Islet precursor cell (in vitro differentiated cells): ENCODE data around the gene MCOLN2.

Source experiments
- DNase-seq: peaks from one replicate; pipeline ENCODE4 v3.0.0-alpha.2; 2018

The MCOLN2 gene

DNA sequence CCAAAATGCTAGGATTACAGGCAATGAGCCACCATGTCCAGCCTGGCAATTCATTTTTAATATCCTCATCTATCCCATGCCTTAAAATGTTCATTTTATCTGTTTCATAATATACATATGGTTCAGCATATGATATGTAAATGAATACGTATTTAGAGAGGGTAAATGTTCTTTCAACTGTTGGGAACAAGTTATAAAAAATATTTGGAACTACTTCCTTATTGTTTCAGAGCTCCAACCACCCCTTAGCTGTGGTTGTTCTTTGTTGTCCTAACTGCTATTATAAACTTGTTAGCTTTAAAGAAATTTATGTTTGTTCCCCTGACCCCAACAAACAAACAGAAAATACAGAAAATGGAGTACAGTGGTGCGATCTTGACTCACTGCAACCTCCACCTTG lies 14.5 kb downstream of the MCOLN2 start:
- no peak for DNase-seq

DNA sequence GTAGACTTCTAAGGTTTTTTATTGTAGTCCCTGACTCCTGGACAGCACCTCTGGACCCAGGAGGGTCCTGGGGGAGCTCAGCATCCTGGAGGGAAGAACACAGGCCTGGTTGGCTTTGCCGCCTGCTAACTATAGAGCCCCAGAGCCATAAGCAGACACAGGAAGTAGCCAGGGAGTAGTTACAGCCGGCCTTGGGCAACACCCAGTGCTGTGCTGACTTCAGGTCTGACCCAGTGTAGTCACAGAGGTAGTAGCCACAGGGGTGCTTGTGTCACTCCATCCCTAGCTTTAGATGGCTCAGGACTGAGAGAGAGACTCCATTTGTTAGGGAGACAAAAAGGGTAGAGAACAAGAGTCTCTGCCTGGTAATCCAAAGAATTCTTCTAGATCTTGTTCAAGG lies 21.9 kb downstream of the MCOLN2 start:
- DNase-seq, result no peak

DNA sequence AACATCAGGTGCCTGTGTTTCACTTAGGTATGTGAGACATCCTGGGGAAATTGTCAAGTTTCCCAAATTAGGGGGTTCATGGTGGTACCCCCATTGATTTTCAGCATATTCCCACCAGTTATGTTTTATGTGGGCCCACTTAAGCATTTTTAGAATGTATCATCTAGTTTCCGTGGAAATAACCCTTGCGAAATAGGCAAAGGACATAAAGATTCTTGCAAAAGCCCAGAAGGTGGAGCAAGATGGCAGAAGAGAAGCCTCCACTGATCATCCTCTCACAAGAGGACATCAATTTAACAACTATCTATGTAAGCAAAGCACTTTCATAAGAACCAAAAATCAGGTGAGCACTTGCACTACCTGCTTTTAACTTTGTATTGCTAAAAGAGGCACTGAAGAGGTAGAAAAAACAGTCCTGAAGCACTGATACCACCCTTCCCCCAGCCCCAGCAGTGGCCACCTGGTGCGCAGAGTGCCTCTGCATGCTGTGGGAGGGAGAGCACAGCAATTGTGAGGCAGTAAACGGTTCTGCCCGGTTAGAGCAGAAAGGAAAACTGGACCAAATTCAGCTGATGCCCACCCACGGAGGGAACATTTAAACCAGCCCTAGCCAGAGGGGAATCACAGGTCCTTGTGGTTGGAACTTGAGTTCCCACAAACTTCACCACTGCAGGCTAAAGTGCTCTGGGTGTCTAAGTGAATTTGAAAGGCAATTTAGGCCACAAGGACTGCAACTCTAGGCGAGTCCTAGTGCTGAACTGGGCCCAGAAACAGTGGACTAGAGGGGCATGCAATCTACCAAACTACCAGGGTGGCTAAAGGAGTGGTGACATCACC lies 23.2 kb downstream of the MCOLN2 start:
- DNase-seq, result no peak

DNA sequence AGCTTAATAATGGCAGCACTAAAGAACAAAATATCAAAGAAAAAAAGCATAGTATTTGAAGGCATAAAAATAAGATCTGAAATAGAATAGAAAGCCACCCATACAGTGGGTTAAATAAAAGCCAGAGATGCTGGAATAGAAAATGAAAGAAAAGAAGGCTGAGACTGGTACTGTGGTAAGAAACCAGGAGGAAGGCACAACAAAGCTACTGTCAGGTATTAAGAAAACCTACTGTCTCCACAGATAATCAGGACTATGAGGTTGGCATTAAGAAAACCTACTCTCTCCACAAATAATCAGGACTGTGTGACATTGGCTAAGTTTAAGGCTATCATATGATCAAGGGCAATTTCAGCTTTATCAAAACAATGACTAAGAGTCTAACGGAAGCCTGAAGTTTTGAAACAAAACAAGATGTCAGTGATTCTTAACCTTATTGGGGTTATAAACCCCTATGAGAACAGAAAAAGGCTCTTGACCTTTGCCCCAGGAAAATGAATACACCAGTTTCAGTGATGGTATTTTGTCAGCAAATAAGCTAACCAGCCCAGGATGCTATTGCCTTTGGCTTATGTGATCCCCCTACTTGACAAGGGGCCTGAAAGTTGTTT lies 24.4 kb downstream of the MCOLN2 start:
- DNase-seq, result no peak

DNA sequence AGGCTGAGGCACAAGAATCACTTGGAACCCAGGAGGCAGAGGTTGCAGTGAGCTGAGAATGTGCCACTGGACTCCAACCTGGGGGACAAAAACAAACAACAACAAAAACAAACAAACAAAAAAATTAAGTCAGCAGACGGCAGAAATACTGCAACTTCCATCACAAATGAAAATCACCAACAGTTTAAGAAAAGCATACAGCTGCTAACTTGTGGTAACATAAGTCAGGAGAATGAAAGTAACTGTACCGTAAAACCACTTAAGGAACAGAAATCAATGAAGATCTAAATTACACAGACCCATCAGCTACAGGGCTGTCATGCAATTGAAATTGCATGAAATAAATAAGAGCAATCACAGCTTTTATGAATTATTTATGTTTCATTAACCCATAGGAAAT lies 25.0 kb downstream of the MCOLN2 start:
- DNase-seq, result no peak

DNA sequence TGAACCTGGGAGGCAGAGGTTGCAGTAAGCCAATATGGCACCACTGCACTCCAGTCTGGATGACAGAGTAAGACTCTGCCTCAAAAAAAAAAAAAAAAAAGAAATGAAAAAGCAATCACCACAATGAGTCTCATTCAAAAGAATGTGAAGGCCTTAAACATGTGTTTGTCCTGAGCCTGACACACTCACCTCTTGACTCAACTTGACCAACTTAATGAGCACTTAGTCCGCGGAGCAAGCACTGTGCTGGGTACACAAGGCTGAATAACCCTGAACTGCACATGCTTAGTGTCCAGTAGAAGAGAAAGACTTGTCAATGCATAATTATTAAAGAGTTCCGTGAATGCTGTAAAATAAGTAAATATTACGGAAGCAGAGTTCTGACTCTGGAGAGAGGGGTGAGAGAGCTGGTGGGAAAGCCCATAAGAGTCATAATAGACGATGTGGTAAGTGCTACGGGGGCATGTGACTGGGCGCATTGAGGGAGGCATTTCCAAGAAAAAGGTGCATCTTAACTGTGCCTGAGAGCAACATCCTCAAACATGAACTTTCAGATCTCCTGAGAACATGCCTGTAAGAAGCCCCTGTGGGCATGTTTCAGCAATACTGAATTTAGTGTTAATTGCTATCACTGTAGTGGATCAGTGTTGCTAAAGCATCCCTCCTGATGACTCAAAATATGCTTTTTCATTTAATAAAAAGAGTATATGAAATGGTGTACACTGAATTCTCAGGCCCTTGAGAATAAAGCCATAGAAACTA lies 27.2 kb downstream of the MCOLN2 start:
- no peak for DNase-seq

DNA sequence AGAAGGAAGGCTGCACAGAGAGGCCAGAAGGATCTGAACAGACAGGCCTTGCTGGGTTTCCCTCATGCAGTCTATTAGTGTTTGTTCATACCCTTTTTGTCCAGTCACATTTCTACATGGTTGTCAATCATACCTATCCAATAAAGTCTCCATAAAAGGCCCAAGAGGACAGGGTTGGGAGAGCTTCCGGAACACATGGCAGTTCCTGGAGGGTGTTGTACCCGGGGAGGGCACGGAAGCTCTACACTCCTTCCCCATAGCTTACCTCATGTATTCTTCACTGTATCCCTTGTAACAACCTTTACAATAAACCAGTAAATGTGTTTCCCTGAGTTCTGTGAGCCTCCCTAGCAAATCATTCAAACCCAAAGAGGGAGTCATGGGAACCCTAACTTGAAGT lies 28.0 kb downstream of the MCOLN2 start:
- DNase-seq, result no peak

DNA sequence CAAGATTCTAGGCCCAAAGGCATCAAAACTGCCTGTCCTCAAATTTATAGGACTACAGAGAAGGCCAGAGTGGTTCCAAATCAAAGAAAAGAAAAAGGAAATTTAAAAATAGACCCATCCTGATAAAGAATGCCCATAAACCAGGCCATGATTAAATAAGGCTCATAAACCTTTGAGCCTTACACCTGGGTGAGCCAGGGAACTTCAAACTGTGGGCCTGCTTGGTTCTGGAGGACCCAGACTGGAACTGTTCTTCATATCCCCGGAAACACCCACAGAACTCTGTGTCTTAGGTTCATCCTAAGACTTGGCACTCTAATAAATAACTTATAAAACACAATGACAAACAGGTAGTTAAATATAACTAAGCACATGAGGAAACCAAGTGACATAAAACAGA lies 28.8 kb downstream of the MCOLN2 start:
- no peak for DNase-seq

DNA sequence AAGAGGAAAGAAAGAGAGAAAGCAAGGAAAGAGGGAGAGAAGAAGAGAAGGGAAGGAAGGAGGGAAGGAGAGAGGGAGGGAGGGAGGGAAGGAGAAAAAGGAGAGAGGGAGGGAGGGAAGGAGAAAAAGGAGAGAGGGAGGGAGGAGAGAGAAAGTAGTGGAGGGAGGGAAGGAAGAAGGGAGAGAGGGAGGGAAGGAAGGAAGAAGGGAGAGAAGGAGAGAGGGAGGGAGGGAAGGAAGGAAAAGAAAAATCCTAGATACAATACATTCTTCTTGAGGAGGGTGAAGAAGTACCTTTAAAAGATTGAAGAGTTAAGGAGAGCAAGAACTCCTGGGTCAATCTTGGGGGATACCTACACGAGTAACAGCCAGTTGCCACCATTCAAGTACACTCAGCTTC lies 29.2 kb downstream of the MCOLN2 start:
- no peak for DNase-seq

DNA sequence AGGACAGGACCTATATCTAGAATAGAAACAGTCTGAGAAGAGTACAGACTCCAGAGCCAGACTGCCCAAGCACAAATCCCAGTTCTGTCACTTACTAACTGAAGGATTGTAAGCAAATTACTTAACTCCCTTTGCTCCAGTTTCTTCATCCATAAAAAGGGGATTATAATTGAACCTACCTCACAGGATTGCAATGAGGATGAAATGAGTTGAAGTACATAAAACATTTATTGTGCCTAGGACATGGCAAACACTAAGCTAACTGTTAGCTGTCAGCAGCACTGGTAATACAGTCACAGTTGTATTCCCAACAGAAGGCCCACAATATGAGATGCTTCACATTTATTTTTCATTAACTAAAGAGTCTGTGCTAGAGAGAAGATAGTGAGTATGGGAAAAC lies 33.9 kb downstream of the MCOLN2 start:
- DNase-seq, result no peak

DNA sequence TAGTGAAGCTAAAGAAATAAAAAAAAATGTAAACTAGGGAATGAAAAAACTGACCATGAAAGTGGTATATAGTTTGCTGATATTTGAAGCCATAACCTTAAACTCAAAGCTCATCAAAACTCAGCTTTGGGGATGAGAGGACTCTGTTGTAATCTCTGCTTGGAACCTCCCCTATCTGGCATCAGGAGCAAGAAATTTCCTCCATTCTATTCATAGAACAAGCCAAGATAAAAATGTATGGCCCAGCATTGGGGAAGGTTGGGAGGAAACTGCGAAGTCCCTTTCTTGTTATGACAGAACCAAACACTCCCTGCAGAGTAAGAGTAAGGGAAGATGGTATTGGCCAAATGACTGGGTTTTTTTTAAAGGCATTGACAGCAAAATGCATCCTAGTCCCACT lies 35.6 kb downstream of the MCOLN2 start:
- DNase-seq, result no peak

DNA sequence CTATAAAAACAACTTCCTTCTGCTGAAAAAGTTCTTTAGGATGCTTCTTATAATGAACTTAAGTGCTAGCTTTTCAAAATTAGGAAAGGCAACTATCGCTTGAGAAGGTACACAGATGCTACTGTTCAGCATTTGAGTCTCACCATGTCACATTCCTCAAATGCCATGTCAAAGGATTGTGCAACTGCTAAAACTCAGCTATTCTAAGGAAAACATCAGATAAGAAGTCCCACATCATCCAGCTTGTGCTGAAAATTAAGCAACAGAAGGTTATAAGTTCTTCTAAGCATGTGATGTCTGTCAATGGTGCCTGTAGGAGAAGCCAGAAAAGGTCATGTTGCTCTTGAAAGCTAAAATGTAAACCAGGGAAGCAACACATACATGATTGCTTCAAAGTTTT lies 36.5 kb downstream of the MCOLN2 start:
- DNase-seq, result no peak

DNA sequence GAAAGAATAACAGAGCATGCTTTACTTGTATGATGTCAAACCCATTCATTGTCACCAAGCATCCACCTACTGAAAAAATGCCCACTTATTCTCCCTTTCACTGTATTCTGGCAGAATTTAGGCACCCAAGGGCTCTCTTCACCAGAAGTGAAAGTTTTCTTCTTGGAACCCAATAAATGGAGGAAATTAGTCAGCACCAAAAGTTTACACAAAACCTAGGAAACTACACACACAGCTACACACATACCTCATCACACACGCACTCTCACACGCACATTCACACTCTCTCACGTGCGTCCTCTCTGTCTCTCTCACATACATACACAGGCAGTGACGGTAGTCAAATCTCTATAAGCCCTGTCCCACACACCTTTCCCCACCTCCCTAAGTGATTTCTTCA lies 37.6 kb downstream of the MCOLN2 start:
- DNase-seq, result no peak

DNA sequence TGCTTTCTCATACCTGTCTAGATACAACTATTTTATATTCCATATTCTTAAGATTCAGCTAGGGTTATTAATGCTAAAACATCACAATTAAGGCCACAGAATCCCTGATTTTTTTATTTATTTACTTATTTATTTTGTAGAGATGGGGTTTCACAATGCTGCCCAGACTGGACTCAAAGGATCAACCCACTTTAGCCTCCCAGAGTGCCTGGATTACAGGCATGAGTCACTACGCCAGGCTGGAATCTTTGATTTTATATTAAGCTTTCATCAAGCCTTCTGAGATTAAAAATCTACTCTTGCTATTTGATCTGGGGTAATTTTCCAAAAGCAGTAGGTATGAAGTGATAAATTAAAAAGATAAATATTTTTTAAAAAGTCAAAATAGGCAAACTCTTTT lies 38.9 kb downstream of the MCOLN2 start:
- no peak for DNase-seq

DNA sequence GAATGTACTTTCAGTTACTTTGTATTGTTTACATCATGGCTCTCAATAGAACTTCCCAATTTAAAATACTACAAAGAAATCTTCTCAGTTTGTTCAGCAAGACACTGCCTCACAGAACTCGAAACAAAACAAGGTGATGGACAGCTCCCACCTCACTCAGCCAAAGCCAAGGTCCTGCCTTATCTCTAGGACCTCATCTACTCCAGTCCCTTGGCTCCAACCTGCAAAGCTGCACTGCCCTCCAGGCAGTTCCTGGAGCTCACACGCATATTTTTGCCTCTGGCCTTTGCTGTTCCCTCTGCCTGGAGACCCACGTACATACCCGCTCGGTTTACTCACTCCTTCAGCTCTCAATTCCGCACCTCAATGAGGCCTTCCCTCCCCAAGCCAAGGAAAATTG lies 40.3 kb downstream of the MCOLN2 start:
- DNase-seq, result peak; percentile 62

DNA sequence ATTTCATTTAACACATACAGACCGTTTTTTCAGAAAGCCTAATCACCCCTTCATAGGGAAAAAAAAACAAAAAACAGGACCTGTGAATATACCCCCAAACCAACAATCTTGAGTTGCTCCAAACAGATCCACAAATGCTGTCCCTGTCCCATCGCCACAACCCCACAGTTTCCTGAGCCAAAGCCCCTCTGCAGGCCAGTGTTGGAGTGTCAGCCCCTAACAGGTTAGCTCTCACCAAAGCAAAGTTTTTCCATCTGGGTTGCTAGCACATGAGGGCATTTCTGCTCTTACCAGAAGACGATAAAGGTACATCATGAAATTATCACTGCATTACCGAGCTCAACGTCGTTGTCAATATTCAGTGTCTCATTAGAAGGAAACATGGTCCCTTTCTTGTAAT lies 40.8 kb downstream of the MCOLN2 start:
- no peak for DNase-seq

DNA sequence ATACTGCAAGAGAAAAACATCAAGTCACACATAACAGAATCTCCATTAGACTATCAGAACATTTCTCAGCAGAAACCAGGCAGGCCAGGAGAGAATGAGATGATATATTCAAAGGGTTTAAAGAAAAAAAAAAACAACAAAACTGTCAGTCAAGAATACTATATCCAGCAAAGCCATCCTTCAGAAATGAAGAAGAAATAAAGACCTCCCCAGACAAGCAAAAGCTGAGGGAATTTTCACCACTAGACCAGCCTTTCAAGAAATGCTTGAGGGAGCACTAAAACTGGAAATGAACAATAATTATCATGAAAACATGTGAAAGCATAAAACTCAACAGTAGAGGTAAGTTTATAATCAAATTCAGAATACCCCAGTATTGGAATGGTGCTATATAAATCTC lies 47.2 kb downstream of the MCOLN2 start:
- no peak for DNase-seq

DNA sequence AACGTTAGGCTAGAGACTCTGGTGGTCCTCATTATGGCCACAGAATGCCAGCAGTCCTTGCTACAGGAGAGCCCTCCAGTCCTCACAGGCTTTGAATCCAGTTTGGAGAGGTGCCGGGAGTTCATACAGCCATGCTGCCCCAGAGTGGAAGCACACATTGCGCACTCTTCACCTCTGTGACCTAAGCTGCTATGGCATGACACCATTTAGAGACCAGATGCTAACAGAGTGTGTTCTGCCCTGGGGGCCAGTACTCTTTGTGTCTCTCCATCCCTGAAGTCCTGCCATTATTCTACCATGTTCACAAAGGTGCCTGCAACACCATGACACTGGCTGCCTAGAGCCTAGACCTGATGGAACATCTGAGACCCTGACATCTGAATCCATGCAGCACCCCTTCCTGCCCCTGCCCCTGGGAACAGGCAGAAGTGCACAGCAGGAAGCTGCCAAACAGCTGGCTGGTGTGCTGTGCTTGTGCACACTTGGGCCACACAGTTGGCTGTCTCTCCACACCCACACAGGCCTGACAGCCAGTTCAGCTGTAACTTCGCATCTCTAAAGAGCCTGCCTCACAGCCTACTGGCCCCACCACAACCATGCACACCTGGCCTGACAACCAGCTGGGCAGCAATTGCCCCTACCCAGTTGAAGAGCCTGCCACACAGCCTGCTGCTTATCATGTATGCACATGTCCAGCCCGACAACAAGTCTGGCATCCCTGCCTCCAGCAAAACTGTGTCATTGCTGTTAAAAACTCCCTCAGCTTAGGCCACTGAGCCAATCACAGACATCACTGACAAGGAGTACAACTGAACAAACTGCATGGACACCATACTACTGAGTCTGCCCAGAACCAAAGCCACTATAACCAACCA lies 49.1 kb downstream of the MCOLN2 start:
- DNase-seq, result no peak

DNA sequence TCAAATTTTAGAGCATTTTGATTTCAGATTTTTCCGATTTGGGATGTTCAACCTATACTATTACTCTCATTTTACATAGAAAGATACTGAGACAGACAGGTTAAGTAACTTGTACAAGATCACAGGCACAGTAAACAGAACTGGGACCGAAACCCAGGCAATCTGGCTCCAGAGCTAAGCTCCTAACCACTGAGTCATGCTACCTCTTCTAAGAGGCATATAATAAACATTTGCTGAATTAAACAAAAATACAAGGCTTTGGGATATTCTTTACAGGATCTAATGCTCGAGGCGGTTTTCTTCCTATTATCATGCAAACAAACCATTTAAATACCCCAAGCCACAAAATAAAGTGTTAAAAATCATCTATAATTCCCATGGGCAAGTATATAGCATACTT lies 50.3 kb downstream of the MCOLN2 start:
- DNase-seq, result no peak

DNA sequence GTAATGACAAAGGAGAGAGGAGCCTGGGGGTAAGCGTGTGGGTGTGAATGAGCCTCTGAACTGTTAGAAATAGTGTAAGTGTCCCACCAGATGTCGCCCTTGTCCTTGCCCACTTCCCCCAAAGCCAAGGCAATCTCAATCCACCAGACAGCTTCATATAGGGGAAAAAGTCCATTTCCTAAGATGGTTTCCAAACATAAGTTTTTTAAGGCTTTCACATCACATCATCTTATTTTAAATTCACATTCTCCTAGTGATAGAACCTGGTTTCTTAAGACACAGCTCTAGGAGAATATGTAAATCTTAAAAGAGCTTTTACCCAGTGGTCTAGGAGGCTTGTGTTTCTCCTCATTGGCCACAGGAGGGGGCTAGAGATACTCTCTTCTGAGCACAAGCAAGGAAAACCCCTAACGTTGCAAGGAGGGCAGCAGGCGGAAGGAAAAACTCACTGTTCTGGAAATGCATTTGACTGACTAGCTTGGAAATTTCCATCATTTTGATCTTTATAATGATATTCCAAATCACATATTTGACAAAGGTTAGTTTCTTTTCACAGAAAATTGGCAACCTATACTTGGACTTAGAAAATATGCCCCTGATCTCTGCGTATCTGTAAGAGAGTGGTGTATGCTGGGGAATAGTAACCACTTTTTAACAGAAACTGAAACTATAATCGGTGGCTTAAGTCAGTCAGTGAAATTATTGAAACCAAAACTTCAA lies 52.0 kb downstream of the MCOLN2 start:
- peak; percentile 77 for DNase-seq

DNA sequence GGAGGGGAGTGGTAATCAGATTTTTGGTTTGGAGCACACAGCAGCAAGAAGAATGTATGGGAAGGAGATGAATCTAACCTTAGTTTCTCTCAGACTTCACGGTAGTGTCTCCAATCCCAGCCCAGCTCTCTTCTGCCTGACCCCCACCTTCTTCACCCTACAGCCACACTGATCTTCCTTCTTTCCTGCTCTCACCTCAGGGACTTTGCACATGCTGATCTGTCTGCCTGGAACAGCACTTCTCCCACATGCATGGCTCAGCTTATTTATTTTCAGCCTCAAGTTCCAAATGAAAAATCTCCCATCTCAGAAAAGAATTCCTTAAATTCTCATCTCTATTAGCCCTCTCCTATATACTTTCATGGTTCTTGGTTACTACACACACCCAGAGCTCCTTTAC lies 55.1 kb downstream of the MCOLN2 start:
- DNase-seq, result no peak

DNA sequence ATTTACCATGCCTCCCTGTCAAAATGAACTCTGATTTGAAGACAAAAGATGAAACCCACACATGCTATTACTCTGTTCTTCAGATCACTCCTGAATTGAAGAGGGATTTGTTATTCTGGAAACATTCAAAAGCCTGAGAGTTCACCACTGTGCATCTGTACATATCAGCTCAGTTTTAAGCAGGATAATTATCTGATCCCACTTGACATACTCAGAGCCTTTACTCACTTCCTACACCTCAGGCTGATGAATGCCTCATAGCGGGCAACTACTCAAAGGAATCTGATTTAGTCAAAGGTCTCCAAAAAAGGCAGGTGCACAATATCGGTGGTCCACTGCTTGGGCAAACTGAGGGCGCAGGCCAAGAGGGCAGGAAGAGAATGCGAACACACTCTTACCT lies 56.4 kb downstream of the MCOLN2 start:
- no peak for DNase-seq
